ENCODE measurements around the gene ABCD2. TPM values are rescaled to one million over a fixed set of nuclear protein-coding genes. Genes with fewer than 3 reads are reported as not detected.
"Not testable (repeated sequence)": the region's sequence is repeated elsewhere in the genome, so short reads cannot be mapped to it uniquely, and the experiment has no call there.

ABCD2 gene
- total RNA-seq, 1 donor from 2014 or later, result 9.4 TPM

- no peak for ATAC-seq
- DNase-seq (ENCODE audit: missing footprints), result no peak
- intact Hi-C loops (cut with DNase I), result no loop called here
These were observed 45.6 kb downstream of the ABCD2 start for GRCh38 chr12:39573971-39574370.

- no peak for ATAC-seq
- intact Hi-C loops (cut with DNase I), result no loop called here
These were observed 47.1 kb downstream of the ABCD2 start for GRCh38 chr12:39572551-39572950.

DNA sequence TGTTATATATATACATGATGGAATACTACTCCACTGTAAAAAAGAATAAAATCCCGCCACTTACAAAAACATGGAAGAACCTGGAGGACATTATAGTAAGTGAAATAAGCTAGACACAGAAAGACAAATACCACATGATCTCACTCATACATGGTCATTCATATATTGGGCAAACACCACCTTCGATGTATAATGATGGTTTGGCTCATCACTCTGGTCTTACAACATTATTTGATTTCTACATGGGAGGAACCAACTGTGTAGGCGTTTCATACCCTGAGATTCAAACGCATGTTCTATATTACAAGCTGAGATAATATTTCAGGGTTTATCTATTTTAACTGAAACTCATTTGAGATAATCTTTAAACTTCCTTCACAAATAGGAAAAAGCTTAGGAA is 48.3 kb downstream of the ABCD2 start:
- intact Hi-C loops (cut with DNase I), result no loop called here
- no peak for DNase-seq (ENCODE audit: missing footprints)

More at GRCh38 chr12:39572551-39572950, 47.1 kb downstream of the ABCD2 start:
- no peak for DNase-seq (ENCODE audit: missing footprints)

DNA sequence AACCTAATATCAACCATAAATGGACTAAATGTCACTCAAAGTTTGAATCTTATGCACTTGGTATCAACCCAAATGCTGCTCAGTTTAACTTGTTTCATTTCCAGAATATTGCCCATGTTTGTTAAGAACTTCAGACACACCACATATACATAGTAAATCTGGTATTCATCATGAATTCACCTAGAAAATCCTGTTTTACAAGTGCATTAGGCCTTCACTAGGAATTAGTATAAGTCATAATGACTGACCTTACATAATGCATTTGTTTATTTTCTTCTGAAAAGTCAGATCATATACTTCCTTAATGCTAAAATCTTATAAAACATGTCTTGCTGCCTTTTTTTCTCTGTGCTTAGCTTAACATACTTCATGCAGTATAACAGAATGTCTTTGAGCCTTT is 66.1 kb downstream of the ABCD2 start:
- ATAC-seq, result no peak
- no peak for DNase-seq (ENCODE audit: missing footprints)
- intact Hi-C loops (cut with DNase I), result no loop called here

More for the DNA sequence above, 48.3 kb downstream of the ABCD2 start:
- ATAC-seq, result no peak

DNA sequence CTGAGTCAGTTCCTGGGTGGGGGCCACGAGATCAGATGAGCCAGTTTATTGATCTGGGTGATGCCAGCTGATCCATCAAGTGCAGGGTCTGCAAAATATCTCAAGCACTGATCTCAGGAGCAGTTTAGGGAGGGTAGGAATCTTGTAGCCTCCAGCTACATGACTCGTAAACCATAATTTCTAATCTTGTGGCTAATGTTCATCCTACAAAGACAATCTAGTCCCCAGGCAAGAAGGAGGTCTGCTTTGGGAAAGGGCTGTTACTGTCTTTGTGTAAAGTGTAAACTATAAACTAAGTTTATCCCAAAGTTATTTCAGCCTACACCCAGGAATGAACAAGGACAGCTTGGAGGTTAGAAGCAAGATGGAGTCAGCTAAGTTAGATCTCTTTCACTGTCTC is 75.4 kb downstream of the ABCD2 start:
- intact Hi-C loops (cut with DNase I); ATAC-seq; DNase-seq (ENCODE audit: missing footprints): not testable (repeated sequence)

DNA sequence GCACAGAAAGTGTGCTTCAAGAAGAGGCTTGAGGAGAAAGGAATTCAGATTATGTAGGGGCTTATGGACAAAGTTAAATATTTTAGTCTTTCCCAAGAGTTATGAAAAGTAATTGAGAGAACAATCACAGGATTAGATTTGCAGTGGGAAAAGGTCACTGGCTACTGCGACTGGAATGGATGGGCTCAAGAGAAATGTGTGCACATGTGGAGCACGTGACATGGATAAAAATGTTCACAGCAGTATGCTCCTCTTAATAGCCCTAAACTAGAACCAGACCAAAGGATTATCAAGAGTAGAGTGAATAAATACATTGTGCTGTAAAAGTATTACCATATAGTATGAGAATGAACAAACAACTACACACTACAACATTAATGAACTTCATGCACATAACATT is 78.1 kb downstream of the ABCD2 start:
- DNase-seq (ENCODE audit: missing footprints) (no peak), ATAC-seq (no peak)
- intact Hi-C loops (cut with DNase I), result no loop called here

DNA sequence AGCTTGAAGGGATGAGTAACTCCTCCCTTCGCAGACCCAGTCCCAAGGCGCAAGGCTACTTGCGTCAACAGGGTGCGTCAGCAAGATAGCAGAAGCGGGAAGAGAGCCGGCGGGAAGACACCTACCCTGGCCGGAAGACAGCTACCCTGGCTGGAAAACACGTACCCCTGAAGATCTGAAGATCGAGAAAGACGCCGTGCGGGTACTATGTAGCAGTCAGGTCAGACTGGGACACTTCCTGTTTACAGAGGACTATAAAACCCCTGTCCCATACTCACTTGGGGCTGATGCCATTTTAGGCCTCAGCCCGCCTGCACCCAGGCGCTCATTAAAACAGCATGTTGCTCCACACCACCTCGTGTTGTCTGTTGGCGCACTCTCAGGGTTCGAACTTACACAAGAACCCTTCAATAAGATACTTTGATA is 80.9 kb downstream of the ABCD2 start:
- intact Hi-C loops (cut with DNase I), result no loop called here
- ATAC-seq, result no peak
- DNase-seq (ENCODE audit: missing footprints), result no peak

DNA sequence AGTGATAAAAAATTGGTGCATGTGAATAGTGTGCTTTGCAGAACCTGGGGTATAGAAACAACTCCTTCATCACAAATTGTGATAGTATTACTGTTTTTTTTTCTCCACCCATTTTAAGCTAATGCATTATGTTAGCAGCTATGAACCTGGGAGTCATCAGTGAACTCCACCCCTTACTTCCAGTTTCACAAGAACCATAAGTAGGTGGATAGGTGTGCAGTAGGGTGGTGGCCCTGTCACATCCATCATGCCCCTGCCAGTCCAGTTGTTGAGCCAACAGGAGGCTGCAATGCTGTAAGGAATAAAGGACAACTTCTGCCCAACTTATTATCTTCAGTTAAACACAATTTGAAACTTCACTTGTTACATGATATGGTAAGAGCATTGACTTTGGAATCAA is 85.7 kb downstream of the ABCD2 start:
- intact Hi-C loops (cut with DNase I), result no loop called here
- no peak for ATAC-seq
- DNase-seq (ENCODE audit: missing footprints), result no peak

DNA sequence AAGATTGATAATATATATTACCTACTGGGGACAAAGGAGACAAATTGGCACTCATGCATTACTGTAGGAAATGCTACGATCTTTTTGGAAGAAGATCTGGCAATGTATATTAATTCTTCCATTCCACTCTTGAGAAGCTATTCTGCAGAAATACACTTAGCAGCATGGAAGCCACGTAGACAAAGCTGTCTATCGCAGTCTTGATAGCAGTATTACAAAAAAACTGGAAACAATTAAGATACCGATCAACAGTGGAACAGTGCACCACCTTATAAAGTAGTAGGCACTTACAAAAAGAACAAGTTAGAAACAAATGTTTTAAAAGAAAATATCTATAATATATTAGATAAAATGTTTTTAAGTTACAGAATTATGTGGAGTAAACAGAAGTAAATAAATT is 87.2 kb downstream of the ABCD2 start:
- no peak for ATAC-seq
- intact Hi-C loops (cut with DNase I), result no loop called here
- no peak for DNase-seq (ENCODE audit: missing footprints)

- ATAC-seq, result no peak
These were observed 92.6 kb downstream of the ABCD2 start for GRCh38 chr12:39526974-39527373.

DNA sequence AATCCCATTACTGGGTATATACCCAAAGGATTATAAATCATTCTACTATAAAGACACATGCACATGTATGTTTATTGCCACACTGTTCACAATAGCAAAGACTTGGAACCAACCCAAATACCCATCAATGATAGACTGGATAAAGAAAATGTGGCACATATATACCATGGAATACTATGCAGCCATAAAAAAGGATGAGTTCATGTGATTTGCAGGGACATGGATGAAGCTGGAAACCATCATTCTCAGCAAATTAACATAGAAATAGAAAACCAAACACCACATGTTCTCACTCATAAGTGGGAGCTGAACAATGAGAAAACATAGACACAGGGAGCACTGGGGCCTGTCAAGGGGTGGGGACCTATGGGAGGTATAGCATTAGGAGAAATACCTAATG is 97.4 kb downstream of the ABCD2 start:
- ATAC-seq; intact Hi-C loops (cut with DNase I); DNase-seq (ENCODE audit: missing footprints): not testable (repeated sequence)

More at GRCh38 chr12:39526974-39527373, 92.6 kb downstream of the ABCD2 start:
- intact Hi-C loops (cut with DNase I), result no loop called here
- DNase-seq (ENCODE audit: missing footprints), result no peak

GRCh38 chr12:39510001-39510400 is 109.6 kb downstream of the ABCD2 start:
- ATAC-seq (no peak), DNase-seq (ENCODE audit: missing footprints) (no peak)
- intact Hi-C loops (cut with DNase I), result no loop called here

- no peak for ATAC-seq
- intact Hi-C loops (cut with DNase I), result no loop called here
- DNase-seq (ENCODE audit: missing footprints), result no peak
These were observed 114.0 kb downstream of the ABCD2 start for GRCh38 chr12:39505554-39505953.

GRCh38 chr12:39505023-39505422 is 114.6 kb downstream of the ABCD2 start:
- ATAC-seq (no peak), DNase-seq (ENCODE audit: missing footprints) (no peak)
- intact Hi-C loops (cut with DNase I), result no loop called here

- no peak for DNase-seq (ENCODE audit: missing footprints)
- ATAC-seq, result no peak
- intact Hi-C loops (cut with DNase I), result no loop called here
These were observed 116.2 kb downstream of the ABCD2 start for GRCh38 chr12:39503439-39503838.

GRCh38 chr12:39502726-39503125 is 116.9 kb downstream of the ABCD2 start:
- ATAC-seq, result no peak
- intact Hi-C loops (cut with DNase I), result no loop called here

More at GRCh38 chr12:39502726-39503125, 116.9 kb downstream of the ABCD2 start:
- no peak for DNase-seq (ENCODE audit: missing footprints)

Other genes starting within 250 kb of the ABCD2 start
- 57.9 TPM for gene KIF21A, start 176.7 kb downstream of the ABCD2 start, total RNA-seq